ENCODE measurements around the gene C3orf20. TPM values are rescaled to one million over a fixed set of nuclear protein-coding genes. Genes with fewer than 3 reads are reported as not detected.

C3orf20 gene
- total RNA-seq, 4 donors from 2014 or later, result 0.07 to 0.73 TPM; not detected in 2

GRCh38 chr3:14793858-14794234 is 118.9 kb downstream of the C3orf20 start:
- intact Hi-C loops (cut with DNase I; ENCODE audit: low total_unique reads), result no loop called here
- H3K27ac ChIP-seq, result peak overlapping the region; percentile 62 to 65

GRCh38 chr3:14794435-14794834 is 119.5 kb downstream of the C3orf20 start:
- intact Hi-C loops (cut with DNase I; ENCODE audit: low total_unique reads), result no loop called here
- Histone ChIP-seq H3K27me3 (no peaks in the 10 kb centered on the region), H3K4me3 (no peak overlapping the region), H3K4me1 (peaks cover 0 to 6% of the 10 kb centered on the region in 2 donors), H3K9me3 (no peaks in the 10 kb centered on the region), H3K36me3 (no peaks in the 10 kb centered on the region), H3K27ac (peak overlapping the region in 1 of 2 donors; percentile 65)
- DNase-seq, result no peak
- TF ChIP-seq CTCF (IDR thresholded peaks at IDR 0.05) (no peak), POLR2A (IDR thresholded peaks at IDR 0.05) (no peak)

More at GRCh38 chr3:14793858-14794234, 118.9 kb downstream of the C3orf20 start:
- no peak for DNase-seq
- Histone ChIP-seq H3K36me3 (no peaks in the 10 kb centered on the region), H3K27me3 (no peaks in the 10 kb centered on the region), H3K9me3 (no peaks in the 10 kb centered on the region), H3K4me1 (peaks cover 0 to 6% of the 10 kb centered on the region in 2 donors), H3K4me3 (no peak overlapping the region)
- no peak for TF ChIP-seq POLR2A (IDR thresholded peaks at IDR 0.05)
- TF ChIP-seq CTCF (IDR thresholded peaks at IDR 0.05), result no peak

GRCh38 chr3:14795996-14796395 is 121.1 kb downstream of the C3orf20 start:
- Histone ChIP-seq H3K36me3 (no peaks in the 10 kb centered on the region), H3K4me1 (peaks cover 0 to 6% of the 10 kb centered on the region in 2 donors), H3K27me3 (no peaks in the 10 kb centered on the region), H3K27ac (peak overlapping the region; percentile 23 to 28), H3K9me3 (no peaks in the 10 kb centered on the region), H3K4me3 (no peak overlapping the region)
- DNase-seq, result no peak
- no peak for TF ChIP-seq CTCF (IDR thresholded peaks at IDR 0.05)
- no peak for TF ChIP-seq POLR2A (IDR thresholded peaks at IDR 0.05)
- intact Hi-C loops (cut with DNase I; ENCODE audit: low total_unique reads), result no loop called here

- peak overlapping the region; percentile 23 to 28 for H3K27ac ChIP-seq
Observed at GRCh38 chr3:14796403-14797077, 121.6 kb downstream of the C3orf20 start.

More at GRCh38 chr3:14796403-14797077, 121.6 kb downstream of the C3orf20 start:
- Histone ChIP-seq H3K4me1 (peaks cover 0 to 6% of the 10 kb centered on the region in 2 donors), H3K27me3 (no peaks in the 10 kb centered on the region), H3K9me3 (no peaks in the 10 kb centered on the region), H3K36me3 (no peaks in the 10 kb centered on the region), H3K4me3 (no peak overlapping the region)
- DNase-seq, result peak in 1 of 2 donors; percentile 46
- intact Hi-C loops (cut with DNase I; ENCODE audit: low total_unique reads), result no loop called here
- TF ChIP-seq CTCF (IDR thresholded peaks at IDR 0.05), result no peak
- no peak for TF ChIP-seq POLR2A (IDR thresholded peaks at IDR 0.05)
